ENCODE measurements around the gene DSG4.
"Not testable (repeated sequence)": the region's sequence is repeated elsewhere in the genome, so short reads cannot be mapped to it uniquely, and the experiment has no call there.

The DSG4 gene, protein sequence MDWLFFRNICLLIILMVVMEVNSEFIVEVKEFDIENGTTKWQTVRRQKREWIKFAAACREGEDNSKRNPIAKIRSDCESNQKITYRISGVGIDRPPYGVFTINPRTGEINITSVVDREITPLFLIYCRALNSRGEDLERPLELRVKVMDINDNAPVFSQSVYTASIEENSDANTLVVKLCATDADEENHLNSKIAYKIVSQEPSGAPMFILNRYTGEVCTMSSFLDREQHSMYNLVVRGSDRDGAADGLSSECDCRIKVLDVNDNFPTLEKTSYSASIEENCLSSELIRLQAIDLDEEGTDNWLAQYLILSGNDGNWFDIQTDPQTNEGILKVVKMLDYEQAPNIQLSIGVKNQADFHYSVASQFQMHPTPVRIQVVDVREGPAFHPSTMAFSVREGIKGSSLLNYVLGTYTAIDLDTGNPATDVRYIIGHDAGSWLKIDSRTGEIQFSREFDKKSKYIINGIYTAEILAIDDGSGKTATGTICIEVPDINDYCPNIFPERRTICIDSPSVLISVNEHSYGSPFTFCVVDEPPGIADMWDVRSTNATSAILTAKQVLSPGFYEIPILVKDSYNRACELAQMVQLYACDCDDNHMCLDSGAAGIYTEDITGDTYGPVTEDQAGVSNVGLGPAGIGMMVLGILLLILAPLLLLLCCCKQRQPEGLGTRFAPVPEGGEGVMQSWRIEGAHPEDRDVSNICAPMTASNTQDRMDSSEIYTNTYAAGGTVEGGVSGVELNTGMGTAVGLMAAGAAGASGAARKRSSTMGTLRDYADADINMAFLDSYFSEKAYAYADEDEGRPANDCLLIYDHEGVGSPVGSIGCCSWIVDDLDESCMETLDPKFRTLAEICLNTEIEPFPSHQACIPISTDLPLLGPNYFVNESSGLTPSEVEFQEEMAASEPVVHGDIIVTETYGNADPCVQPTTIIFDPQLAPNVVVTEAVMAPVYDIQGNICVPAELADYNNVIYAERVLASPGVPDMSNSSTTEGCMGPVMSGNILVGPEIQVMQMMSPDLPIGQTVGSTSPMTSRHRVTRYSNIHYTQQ

DNA sequence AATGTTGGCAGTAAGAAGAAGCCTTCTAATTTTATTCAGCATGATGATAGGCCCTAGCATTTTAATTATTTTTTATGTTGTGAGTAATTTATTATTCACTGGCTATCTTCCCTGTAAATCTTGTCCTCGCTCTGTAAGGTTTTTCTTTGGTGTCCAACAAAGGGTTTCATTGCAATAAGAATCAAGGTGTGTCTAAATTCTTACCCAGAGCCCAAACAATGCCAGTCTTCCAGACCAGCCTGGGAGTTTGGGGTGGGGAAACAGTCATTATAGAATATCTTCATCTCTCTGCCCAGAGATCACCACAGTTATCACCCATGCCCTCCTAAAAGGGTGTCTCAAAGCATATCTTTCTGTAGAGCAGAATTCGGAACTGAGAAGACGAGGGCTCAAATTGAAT is at the start of gene DSG4:
TSS of gene DSG4 (plus strand) at position 301 of the 400 bp plus-strand sequence. CDS start 135 bp downstream, outside the sequence.
- Histone ChIP-seq H4K20me1 (ENCODE audit: insufficient read depth, low read length) (no peaks in the 10 kb centered on the region), H3K9ac (ENCODE audit: low read depth, low read length) (no peak within 1 kb of the TSS), H3K9me3 (ENCODE audit: insufficient read depth, low read length, severe bottlenecking) (no peaks in the 10 kb centered on the region), H3K79me2 (ENCODE audit: insufficient read depth, low read length) (no peaks in the 10 kb centered on the region), H3K4me1 (ENCODE audit: insufficient read depth, low read length) (no peaks in the 10 kb centered on the region), H3K4me3 (ENCODE audit: low read depth in 1 of 2, low read length in 2 of 2) (no peak within 1 kb of the TSS), H3K36me3 (ENCODE audit: insufficient read depth, low read length) (no peaks in the 10 kb centered on the region), H2AFZ (ENCODE audit: low read depth, low read length) (no peak within 1 kb of the TSS), H3K27me3 (ENCODE audit: insufficient read depth, low read length, poor library complexity) (no peaks in the 10 kb centered on the region), H3K4me2 (ENCODE audit: insufficient read depth, low read length) (no peak within 1 kb of the TSS), H3K27ac (ENCODE audit: low read length) (no peak within 1 kb of the TSS)
- TF ChIP-seq, protein P1, sequence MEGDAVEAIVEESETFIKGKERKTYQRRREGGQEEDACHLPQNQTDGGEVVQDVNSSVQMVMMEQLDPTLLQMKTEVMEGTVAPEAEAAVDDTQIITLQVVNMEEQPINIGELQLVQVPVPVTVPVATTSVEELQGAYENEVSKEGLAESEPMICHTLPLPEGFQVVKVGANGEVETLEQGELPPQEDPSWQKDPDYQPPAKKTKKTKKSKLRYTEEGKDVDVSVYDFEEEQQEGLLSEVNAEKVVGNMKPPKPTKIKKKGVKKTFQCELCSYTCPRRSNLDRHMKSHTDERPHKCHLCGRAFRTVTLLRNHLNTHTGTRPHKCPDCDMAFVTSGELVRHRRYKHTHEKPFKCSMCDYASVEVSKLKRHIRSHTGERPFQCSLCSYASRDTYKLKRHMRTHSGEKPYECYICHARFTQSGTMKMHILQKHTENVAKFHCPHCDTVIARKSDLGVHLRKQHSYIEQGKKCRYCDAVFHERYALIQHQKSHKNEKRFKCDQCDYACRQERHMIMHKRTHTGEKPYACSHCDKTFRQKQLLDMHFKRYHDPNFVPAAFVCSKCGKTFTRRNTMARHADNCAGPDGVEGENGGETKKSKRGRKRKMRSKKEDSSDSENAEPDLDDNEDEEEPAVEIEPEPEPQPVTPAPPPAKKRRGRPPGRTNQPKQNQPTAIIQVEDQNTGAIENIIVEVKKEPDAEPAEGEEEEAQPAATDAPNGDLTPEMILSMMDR (IDR thresholded peaks at IDR 0.05; ENCODE audit: borderline replicate concordance, extremely low read depth, low read length, poor library complexity, severe bottlenecking): no peak
- ATAC-seq (ENCODE audit: insufficient read depth, low read depth): no peak
- DNase-seq: no peak

DNA sequence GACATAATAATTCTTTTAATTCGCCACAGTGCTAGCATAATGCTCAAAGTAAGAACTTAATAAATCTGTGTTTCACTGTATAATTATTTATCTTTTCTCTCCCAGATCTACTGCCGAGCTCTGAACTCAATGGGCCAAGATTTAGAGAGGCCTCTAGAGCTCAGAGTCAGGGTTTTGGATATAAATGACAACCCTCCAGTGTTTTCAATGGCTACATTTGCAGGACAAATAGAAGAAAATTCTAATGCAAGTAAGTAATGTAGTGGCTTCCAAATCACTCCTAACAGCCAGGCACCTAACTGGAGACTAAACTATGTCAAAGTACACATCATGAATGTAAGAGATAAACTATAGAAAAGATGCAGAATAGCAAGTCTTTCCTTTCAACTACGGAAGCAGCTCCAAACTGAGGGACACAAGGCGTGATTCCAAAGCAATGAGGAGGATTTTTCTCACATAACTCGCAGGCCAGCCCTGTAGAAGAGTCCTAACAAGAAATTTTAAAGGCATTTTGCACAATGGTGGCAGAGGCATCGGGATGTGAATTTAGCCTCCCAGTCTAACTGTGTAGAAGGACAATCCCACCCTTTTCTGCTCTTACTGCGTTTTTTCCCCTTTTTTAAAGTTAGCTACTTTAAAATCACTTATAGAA is 46.7 kb upstream of the DSG4 start:
- Histone ChIP-seq H3K9ac (ENCODE audit: low read depth, low read length) (no peak overlapping the region), H3K27ac (ENCODE audit: low read length) (no peak overlapping the region), H3K9me3 (ENCODE audit: insufficient read depth, low read length, severe bottlenecking) (no peaks in the 10 kb centered on the region), H3K4me2 (ENCODE audit: insufficient read depth, low read length) (no peak overlapping the region), H3K79me2 (ENCODE audit: insufficient read depth, low read length) (no peaks in the 10 kb centered on the region), H3K4me3 (ENCODE audit: low read depth in 1 of 2, low read length in 2 of 2) (no peak overlapping the region), H4K20me1 (ENCODE audit: insufficient read depth, low read length) (no peaks in the 10 kb centered on the region), H3K4me1 (ENCODE audit: insufficient read depth, low read length) (no peaks in the 10 kb centered on the region), H3K36me3 (ENCODE audit: insufficient read depth, low read length) (no peaks in the 10 kb centered on the region), H3K27me3 (ENCODE audit: insufficient read depth, low read length, poor library complexity) (no peaks in the 10 kb centered on the region), H2AFZ (ENCODE audit: low read depth, low read length) (no peak overlapping the region)
- ATAC-seq (ENCODE audit: insufficient read depth, low read depth): no peak
- no peak for DNase-seq
- TF ChIP-seq, protein P1 (IDR thresholded peaks at IDR 0.05; ENCODE audit: borderline replicate concordance, extremely low read depth, low read length, poor library complexity, severe bottlenecking): no peak
- TF ChIP-seq EZH2 (IDR thresholded peaks at IDR 0.05; ENCODE audit: borderline replicate concordance, low read depth, low read length, severe bottlenecking): no peak

DNA sequence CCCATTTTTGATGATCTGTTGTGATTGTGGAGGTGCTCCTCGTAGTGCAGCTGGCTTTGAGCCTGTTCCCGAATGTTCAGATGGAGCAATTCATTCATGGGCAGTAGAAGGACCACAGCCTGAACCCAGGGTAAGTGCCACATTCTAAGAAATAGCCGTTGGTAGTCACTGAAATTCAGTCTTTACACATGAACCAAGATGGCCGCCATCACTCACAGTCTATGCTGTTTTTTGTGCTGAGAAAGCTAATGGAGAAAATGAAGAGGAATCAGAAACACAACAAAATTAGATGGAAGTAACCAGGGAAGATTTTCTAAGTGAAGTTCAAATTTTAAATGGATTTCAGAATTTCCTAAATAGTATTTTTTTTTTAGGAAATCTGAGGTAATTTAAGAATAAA is 33.1 kb upstream of the DSG4 start:
- ATAC-seq (ENCODE audit: insufficient read depth, low read depth) (no peak), DNase-seq (no peak)
- Histone ChIP-seq H3K27me3 (ENCODE audit: insufficient read depth, low read length, poor library complexity) (no peaks in the 10 kb centered on the region), H3K79me2 (ENCODE audit: insufficient read depth, low read length) (no peaks in the 10 kb centered on the region), H2AFZ (ENCODE audit: low read depth, low read length) (no peak overlapping the region), H3K4me1 (ENCODE audit: insufficient read depth, low read length) (no peaks in the 10 kb centered on the region), H3K27ac (ENCODE audit: low read length) (no peak overlapping the region), H3K4me3 (ENCODE audit: low read depth in 1 of 2, low read length in 2 of 2) (no peak overlapping the region), H3K36me3 (ENCODE audit: insufficient read depth, low read length) (no peaks in the 10 kb centered on the region), H3K9me3 (ENCODE audit: insufficient read depth, low read length, severe bottlenecking) (no peaks in the 10 kb centered on the region), H4K20me1 (ENCODE audit: insufficient read depth, low read length) (no peaks in the 10 kb centered on the region), H3K4me2 (ENCODE audit: insufficient read depth, low read length) (no peak overlapping the region), H3K9ac (ENCODE audit: low read depth, low read length) (no peak overlapping the region)
- TF ChIP-seq, protein P1 (IDR thresholded peaks at IDR 0.05; ENCODE audit: borderline replicate concordance, extremely low read depth, low read length, poor library complexity, severe bottlenecking): no peak
- no peak for TF ChIP-seq EZH2 (IDR thresholded peaks at IDR 0.05; ENCODE audit: borderline replicate concordance, low read depth, low read length, severe bottlenecking)

DNA sequence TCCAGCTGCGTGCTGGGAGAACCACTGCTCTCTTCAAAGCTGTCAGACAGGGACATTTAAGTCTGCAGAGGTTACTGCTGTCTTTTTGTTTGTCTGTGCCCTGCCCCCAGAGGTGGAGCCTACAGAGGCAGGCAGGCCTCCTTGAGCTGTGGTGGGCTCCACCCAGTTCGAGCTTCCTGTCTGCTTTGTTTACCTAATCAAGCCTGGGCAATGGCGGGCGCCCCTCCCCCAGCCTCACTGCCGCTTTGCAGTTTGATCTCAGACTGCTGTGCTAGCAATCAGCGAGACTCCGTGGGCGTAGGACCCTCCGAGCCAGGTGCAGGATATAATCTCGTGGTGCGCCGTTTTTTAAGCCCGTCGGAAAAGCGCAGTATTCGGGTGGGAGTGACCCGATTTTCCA is 23.2 kb upstream of the DSG4 start:
- DNase-seq: peak; percentile 50
- not testable (repeated sequence) for ATAC-seq (ENCODE audit: insufficient read depth, low read depth); H4K20me1 ChIP-seq (ENCODE audit: insufficient read depth, low read length); H3K79me2 ChIP-seq (ENCODE audit: insufficient read depth, low read length); H3K4me1 ChIP-seq (ENCODE audit: insufficient read depth, low read length); H3K27me3 ChIP-seq (ENCODE audit: insufficient read depth, low read length, poor library complexity); H3K4me2 ChIP-seq (ENCODE audit: insufficient read depth, low read length); H3K9ac ChIP-seq (ENCODE audit: low read depth, low read length); H3K36me3 ChIP-seq (ENCODE audit: insufficient read depth, low read length); H3K9me3 ChIP-seq (ENCODE audit: insufficient read depth, low read length, severe bottlenecking); H3K27ac ChIP-seq (ENCODE audit: low read length); H2AFZ ChIP-seq (ENCODE audit: low read depth, low read length); H3K4me3 ChIP-seq (ENCODE audit: low read depth in 1 of 2, low read length in 2 of 2)
